OCI-LY7 (cell line): ENCODE data around the gene LCN6. TPM values are rescaled to one million over a fixed set of nuclear protein-coding genes. Genes with fewer than 3 reads are reported as not detected.
A peak's percentile ranks its signal among the peaks of the same experiment; 100 is the strongest.

ENCODE experiments used
- BruUV-seq: library from RNA; stranded (reverse); fragments of 400-500 nt; replicated peaks from 2 replicates; lab custom pipeline; 2021; lab: Mats Ljungman, UMichigan
- CTCF ChIA-PET: fragments of 300-600 bp; sonication (Branson Sonifier 250); formaldehyde crosslinking; loops from one replicate; lab custom pipeline; 2022; ENCODE audit warnings: antibody characterized with exemption; ENCODE audit not compliant: unreplicated experiment; lab: Charles Lee
- POLR2A ChIA-PET: fragments of 300-600 bp; sonication (Branson Sonifier 250); formaldehyde crosslinking; loops from one replicate; lab custom pipeline; 2022; ENCODE audit warnings: antibody characterized with exemption; lab: Charles Lee
- DNase-seq: peaks from one replicate; pipeline ENCODE4 v3.0.0-alpha.2; 2015; ENCODE audit warnings: low spot score
- H2AFZ ChIP-seq: fragments of 200-600 bp; sonication (generic), shearing (Covaris generic); 2 replicates; pipeline ENCODE4 v1.6.1; 2014; ENCODE audit warnings: mild to moderate bottlenecking, antibody characterized with exemption, low read length, moderate library complexity
- H3K27ac ChIP-seq: fragments of 200-600 bp; sonication (generic); 2 replicates; pipeline ENCODE4 v1.5.1; 2014; ENCODE audit warnings: mixed run types, low read depth, mild to moderate bottlenecking, moderate library complexity, low read length, inconsistent platforms; ENCODE audit not compliant: poor library complexity, severe bottlenecking
- H3K36me3 ChIP-seq: fragments of 200-600 bp; sonication (generic); 2 replicates; pipeline ENCODE4 v1.6.1; 2014; ENCODE audit warnings: mild to moderate bottlenecking, antibody characterized with exemption, low read length, moderate library complexity, mixed read lengths; ENCODE audit not compliant: insufficient read depth
- H3K4me1 ChIP-seq: fragments of 200-600 bp; sonication (generic); 2 replicates; pipeline ENCODE4 v1.5.1; 2014; ENCODE audit warnings: mild to moderate bottlenecking, low read length; ENCODE audit not compliant: insufficient read depth, poor library complexity, severe bottlenecking
- H3K4me2 ChIP-seq: fragments of 200-600 bp; sonication (generic); 2 replicates; pipeline ENCODE4 v1.6.1; 2014; ENCODE audit warnings: mild to moderate bottlenecking, low read length
- H3K4me3 ChIP-seq: fragments of 200-600 bp; sonication (generic); 2 replicates; pipeline ENCODE4 v1.5.1; 2014; ENCODE audit warnings: mild to moderate bottlenecking, low read depth, low read length; ENCODE audit not compliant: poor library complexity, severe bottlenecking
- H3K79me2 ChIP-seq: fragments of 200-600 bp; sonication (generic); 2 replicates; pipeline ENCODE4 v1.6.1; 2016; ENCODE audit warnings: low read depth, mild to moderate bottlenecking, low read length, moderate library complexity, mixed read lengths; ENCODE audit not compliant: insufficient read depth
- H3K9me2 ChIP-seq: fragments of 200-600 bp; sonication (generic); 2 replicates; pipeline ENCODE4 v1.6.1; 2016; ENCODE audit warnings: mild to moderate bottlenecking, low read length, mixed read lengths; ENCODE audit not compliant: insufficient read depth
- H3K9me3 ChIP-seq: fragments of 200-600 bp; sonication (generic); 2 replicates; pipeline ENCODE4 v1.6.1; 2014; ENCODE audit warnings: mild to moderate bottlenecking, mixed run types, low read length, mixed read lengths
- H4K20me1 ChIP-seq: fragments of 200-600 bp; sonication (generic); 2 replicates; pipeline ENCODE4 v1.6.1; 2014; ENCODE audit warnings: mild to moderate bottlenecking, antibody characterized with exemption, low read length, moderate library complexity, mixed read lengths; ENCODE audit not compliant: insufficient read depth
- CTCF ChIP-seq: fragments of 200-600 bp; sonication (generic); conservative IDR thresholded peaks from 2 replicates; pipeline ENCODE4 v1.5.1; 2014; ENCODE audit warnings: mild to moderate bottlenecking, antibody characterized with exemption, low read length, moderate library complexity, mixed read lengths
- EZH2phosphoT487 ChIP-seq: fragments of 200-600 bp; sonication (generic); IDR thresholded peaks from 2 replicates; pipeline ENCODE4 v1.6.1; 2018; ENCODE audit warnings: low read depth, borderline replicate concordance, mild to moderate bottlenecking, mixed run types, antibody characterized with exemption, low read length, moderate library complexity, mixed read lengths
- intact Hi-C: fragments of 100-400 bp; cut with micrococcal nuclease; formaldehyde crosslinking; loops from one replicate; pipeline ENCODE4 v1.10.0; 2022; ENCODE audit not compliant: unreplicated experiment
- total RNA-seq, 2 experiments: library from RNA; depleted of rRNA in 1 of 2; stranded (reverse); fragments of >200 nt in 1 of 2; shearing (Covaris generic) in 1 of 2; gene quantifications; 2 replicates each; pipeline ENCODE4 v1.2.3, GENCODE V29; 2014 to 2022

LCN6 gene
- total RNA-seq, 2 experiments from 2014 or later: not detected

GRCh38 chr9:136725612-136726011 is 22.7 kb downstream of the LCN6 start:
- Histone ChIP-seq H3K4me3 (peak overlapping the region; percentile 100), H3K36me3 (peaks cover 64% of the 10 kb centered on the region), H3K4me1 (peaks cover 32% of the 10 kb centered on the region), H3K9me3 (no peaks in the 10 kb centered on the region), H2AFZ (no peak overlapping the region), H4K20me1 (peaks cover 27% of the 10 kb centered on the region), H3K27ac (peak overlapping the region; percentile 78), H3K4me2 (peak overlapping the region; percentile 93), H3K9me2 (no peaks in the 10 kb centered on the region), H3K79me2 (peaks cover 41% of the 10 kb centered on the region)
- DNase-seq: no peak
- TF ChIP-seq CTCF (no peak), EZH2phosphoT487 (no peak)
- intact Hi-C loops: no loop called here
- no TSS peak for BruUV-seq
- CTCF ChIA-PET: no interaction called here
- POLR2A ChIA-PET: interaction anchor here (0.5 kb wide), 1 partner anchor 48 kb away, joined by 3 read pairs; no protein-coding TSS in a partner anchor

GRCh38 chr9:136724772-136725171 is 23.6 kb downstream of the LCN6 start:
- H4K20me1 ChIP-seq: peaks cover 27% of the 10 kb centered on the region
- peaks cover 40% of the 10 kb centered on the region for H3K79me2 ChIP-seq

More at GRCh38 chr9:136724772-136725171, 23.6 kb downstream of the LCN6 start:
- Histone ChIP-seq H3K4me3 (no peak overlapping the region), H3K4me1 (peaks cover 32% of the 10 kb centered on the region), H3K36me3 (peaks cover 64% of the 10 kb centered on the region), H3K4me2 (peak overlapping the region; percentile 93; the same call in 1 of the 2 replicates), H3K9me3 (no peaks in the 10 kb centered on the region), H2AFZ (no peak overlapping the region), H3K9me2 (no peaks in the 10 kb centered on the region), H3K27ac (no peak overlapping the region)
- TF ChIP-seq CTCF: no peak
- no peak for TF ChIP-seq EZH2phosphoT487
- no peak for DNase-seq
- intact Hi-C loops: no loop called here
- POLR2A ChIA-PET: no interaction called here
- no TSS peak for BruUV-seq
- CTCF ChIA-PET: no interaction called here
